DND-41 (cell line): Measurements from ENCODE around the gene COL26A1.

Experiments
- CTCF ChIP-seq: IDR thresholded peaks from 2 replicates; pipeline ENCODE4 v1.5.1; 2012; ENCODE audit warnings: borderline replicate concordance, low read length, moderate library complexity, mild to moderate bottlenecking; ENCODE audit not compliant: poor library complexity, severe bottlenecking; ENCODE audit errors: extremely low read depth
- EZH2 ChIP-seq: IDR thresholded peaks from 3 replicates; pipeline ENCODE4 v1.6.1; 2012; ENCODE audit warnings: borderline replicate concordance, low read depth, mild to moderate bottlenecking, moderate library complexity, low read length, inconsistent platforms; ENCODE audit not compliant: severe bottlenecking

DNA sequence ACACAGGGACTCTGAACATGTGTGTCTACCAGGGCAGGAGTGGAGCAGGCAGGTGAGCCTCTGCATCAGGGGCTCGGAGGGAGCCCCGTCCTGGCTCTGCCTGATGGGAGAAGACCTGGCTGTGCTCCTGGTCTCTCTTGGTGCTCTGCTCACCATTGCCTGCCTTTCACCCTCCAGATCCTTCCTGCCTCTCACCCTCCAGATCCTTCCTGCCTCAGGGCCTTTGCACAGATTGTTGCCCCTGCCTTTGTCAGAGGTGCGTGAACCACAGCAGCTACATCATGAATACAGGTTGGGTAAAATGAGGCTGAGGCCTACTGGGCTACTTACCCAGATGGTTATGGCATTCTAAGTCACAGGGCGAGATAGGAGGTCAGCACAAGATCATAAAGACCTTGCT lies 16.6 kb downstream of the COL26A1 start:
- TF ChIP-seq CTCF (no peak), EZH2 (no peak)
